ENCODE measurements around the gene PIPOX.

DNA sequence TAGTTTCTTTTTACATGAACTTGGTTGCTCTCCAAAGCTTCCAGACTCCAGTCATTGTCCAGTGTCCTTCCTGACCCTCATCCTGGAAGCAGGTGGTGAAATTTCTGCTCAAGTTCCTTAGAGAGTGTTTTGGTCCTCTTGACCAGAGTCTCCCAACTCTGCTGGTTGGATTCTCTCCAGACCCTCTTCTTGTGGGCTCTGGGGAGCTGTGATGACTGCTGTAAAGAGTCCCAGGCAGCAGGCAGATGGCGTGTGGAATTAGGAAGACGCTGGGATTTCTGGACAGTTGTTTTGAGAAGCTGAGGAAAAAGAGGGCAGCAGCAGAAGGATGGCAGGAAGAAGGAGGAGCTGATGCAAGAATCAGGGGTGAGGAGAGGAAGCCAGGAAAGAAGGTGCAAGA lies 35.5 kb upstream of the PIPOX start:
- TF ChIP-seq, protein P1, sequence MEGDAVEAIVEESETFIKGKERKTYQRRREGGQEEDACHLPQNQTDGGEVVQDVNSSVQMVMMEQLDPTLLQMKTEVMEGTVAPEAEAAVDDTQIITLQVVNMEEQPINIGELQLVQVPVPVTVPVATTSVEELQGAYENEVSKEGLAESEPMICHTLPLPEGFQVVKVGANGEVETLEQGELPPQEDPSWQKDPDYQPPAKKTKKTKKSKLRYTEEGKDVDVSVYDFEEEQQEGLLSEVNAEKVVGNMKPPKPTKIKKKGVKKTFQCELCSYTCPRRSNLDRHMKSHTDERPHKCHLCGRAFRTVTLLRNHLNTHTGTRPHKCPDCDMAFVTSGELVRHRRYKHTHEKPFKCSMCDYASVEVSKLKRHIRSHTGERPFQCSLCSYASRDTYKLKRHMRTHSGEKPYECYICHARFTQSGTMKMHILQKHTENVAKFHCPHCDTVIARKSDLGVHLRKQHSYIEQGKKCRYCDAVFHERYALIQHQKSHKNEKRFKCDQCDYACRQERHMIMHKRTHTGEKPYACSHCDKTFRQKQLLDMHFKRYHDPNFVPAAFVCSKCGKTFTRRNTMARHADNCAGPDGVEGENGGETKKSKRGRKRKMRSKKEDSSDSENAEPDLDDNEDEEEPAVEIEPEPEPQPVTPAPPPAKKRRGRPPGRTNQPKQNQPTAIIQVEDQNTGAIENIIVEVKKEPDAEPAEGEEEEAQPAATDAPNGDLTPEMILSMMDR (IDR thresholded peaks at IDR 0.05; ENCODE audit: poor library complexity): no peak
- no peak for TF ChIP-seq EZH2 (IDR thresholded peaks at IDR 0.05; ENCODE audit: borderline replicate concordance)
- no peak for TF ChIP-seq EZH2phosphoT487 (IDR thresholded peaks at IDR 0.05; ENCODE audit: low read depth, severe bottlenecking, unreplicated experiment)
